ENCODE measurements around the gene P2RY8.
"Not testable (repeated sequence)": the region's sequence is repeated elsewhere in the genome, so short reads cannot be mapped to it uniquely, and the experiment has no call there.

P2RY8 gene

GRCh38 chrX:1462110-1462509 is 74.9 kb downstream of the P2RY8 start:
- no peak for DNase-seq

GRCh38 chrX:1455948-1456280 is 81.1 kb downstream of the P2RY8 start:
- no peak for DNase-seq

GRCh38 chrX:1453951-1454785 is 82.8 kb downstream of the P2RY8 start:
- no peak for DNase-seq

- no peak for DNase-seq
Measured at GRCh38 chrX:1453395-1453783, 83.6 kb downstream of the P2RY8 start.

- no peak for DNase-seq
Measured at GRCh38 chrX:1452516-1453394, 84.2 kb downstream of the P2RY8 start, which contains the start of gene ASMTL. TSS of gene ASMTL (minus strand) at chrX:1452909. CDS start at chrX:1452840, 69 bp downstream.

GRCh38 chrX:1451661-1452515 is 85.1 kb downstream of the P2RY8 start:
- no peak for DNase-seq

GRCh38 chrX:1451251-1451660 is 85.7 kb downstream of the P2RY8 start:
- no peak for DNase-seq

GRCh38 chrX:1450361-1451161 is 86.4 kb downstream of the P2RY8 start:
- DNase-seq: no peak

- no peak for DNase-seq
Measured at GRCh38 chrX:1449823-1450149, 87.2 kb downstream of the P2RY8 start.

GRCh38 chrX:1449036-1449822 is 87.8 kb downstream of the P2RY8 start:
- no peak for DNase-seq

- DNase-seq: not testable (repeated sequence)
Measured at GRCh38 chrX:1448573-1449001, 88.4 kb downstream of the P2RY8 start.

GRCh38 chrX:1447969-1448572 is 88.9 kb downstream of the P2RY8 start:
- not testable (repeated sequence) for DNase-seq

- not testable (repeated sequence) for DNase-seq
Measured at GRCh38 chrX:1446984-1447968, 89.7 kb downstream of the P2RY8 start.

GRCh38 chrX:1444561-1445500 is 92.2 kb downstream of the P2RY8 start:
- no peak for DNase-seq

GRCh38 chrX:1443496-1444075 is 93.4 kb downstream of the P2RY8 start:
- DNase-seq: no peak

- no peak for DNase-seq
Measured at GRCh38 chrX:1442724-1443367, 94.1 kb downstream of the P2RY8 start.

GRCh38 chrX:1442016-1442665 is 94.8 kb downstream of the P2RY8 start:
- no peak for DNase-seq
